Inflammatory macrophage treated with lipopolysaccharide for 4 hours (primary cell): ENCODE results near the gene KRT6A.
"Not testable (repeated sequence)": the region's sequence is repeated elsewhere in the genome, so short reads cannot be mapped to it uniquely, and the experiment has no call there.

Experiments
- DNase-seq: peaks from one replicate; pipeline ENCODE4 v3.0.0-alpha.2; 2020

The KRT6A gene

GRCh38 chr12:52455821-52456220 is 37.2 kb downstream of the KRT6A start:
- DNase-seq = peak; percentile 59

- no peak for DNase-seq
Measured at GRCh38 chr12:52454411-52455201, 38.5 kb downstream of the KRT6A start.

DNA sequence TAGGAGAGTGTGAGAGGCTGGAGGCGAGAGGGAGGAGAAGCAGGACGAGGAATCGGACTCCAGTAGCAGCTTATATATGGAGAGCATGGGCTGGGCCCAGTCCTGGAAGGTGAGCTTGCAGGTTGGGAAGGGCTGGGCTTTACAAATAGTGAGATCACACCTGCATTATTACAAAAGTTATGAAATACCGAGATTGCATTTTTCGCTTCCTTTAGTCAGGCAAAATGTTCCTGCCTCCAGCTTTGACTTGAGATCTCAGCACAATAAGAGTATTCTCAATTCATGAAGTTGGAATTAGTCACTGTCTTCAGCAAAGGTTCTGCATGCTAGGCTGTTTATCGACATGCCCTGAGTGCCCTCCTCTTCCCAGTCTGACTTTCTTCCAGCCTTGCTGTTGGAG is 41.0 kb downstream of the KRT6A start, which contains the start of gene KRT6B:
KRT6B (minus strand) TSS at position 46 of the 400 bp plus-strand sequence. CDS start 68 bp downstream, outside the sequence.
- DNase-seq = no peak

- DNase-seq = peak; percentile 59
Measured at GRCh38 chr12:52448228-52448627, 44.8 kb downstream of the KRT6A start.

DNA sequence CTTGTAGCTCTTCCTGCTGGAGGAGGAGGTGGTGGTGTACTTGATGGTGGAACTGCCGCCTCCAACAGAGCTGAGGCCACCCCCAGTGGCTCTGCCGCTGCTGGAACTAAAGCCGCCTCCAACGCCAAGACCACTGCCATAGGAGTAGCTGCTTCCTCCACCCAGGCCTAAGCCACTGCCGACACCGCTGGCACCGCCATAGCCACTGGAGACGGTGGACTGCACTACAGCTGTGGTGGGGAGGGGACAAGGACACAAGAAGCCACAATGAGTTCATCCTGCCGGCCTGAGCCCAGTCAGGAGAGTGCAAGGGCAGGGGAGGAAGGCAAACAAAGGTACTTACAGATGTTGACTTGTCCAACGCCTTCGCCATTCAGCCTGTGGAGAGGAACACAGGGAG is 45.9 kb downstream of the KRT6A start:
- not testable (repeated sequence) for DNase-seq

DNA sequence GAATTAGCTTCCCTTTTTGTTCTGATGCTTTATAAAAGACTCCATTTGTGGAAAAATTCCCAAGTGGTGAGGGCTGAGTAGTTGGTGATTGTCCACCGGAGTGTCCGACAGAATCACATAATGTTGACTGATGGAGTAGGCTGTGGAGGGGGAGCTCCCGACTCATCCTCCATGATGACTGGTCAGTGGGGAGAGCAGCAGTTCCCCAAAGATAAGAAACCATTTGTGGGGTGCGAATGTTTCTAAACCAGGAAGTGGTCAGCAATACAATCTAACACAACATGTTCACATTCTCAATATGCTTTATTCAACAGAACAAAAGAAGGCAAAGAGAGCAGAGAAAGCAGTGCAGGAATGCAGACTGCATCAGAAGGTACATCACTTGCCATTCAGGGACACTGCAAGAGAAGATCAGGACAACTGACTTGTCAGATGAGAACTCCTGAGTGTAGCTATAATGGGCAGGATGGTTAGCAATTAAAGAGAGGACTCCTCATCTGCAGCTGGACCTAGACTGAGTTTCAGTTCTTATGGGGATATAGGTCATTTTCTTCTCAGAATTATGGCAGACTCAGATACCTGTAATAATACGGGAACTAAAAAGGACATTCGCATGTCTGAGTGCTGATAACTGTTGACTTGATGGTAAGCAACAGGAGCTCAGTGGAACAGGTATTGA is 46.6 kb downstream of the KRT6A start:
- no peak for DNase-seq

GRCh38 chr12:52445876-52446275 is 47.2 kb downstream of the KRT6A start:
- DNase-seq = no peak

- DNase-seq = no peak
Measured at GRCh38 chr12:52444647-52445595, 48.1 kb downstream of the KRT6A start.

DNA sequence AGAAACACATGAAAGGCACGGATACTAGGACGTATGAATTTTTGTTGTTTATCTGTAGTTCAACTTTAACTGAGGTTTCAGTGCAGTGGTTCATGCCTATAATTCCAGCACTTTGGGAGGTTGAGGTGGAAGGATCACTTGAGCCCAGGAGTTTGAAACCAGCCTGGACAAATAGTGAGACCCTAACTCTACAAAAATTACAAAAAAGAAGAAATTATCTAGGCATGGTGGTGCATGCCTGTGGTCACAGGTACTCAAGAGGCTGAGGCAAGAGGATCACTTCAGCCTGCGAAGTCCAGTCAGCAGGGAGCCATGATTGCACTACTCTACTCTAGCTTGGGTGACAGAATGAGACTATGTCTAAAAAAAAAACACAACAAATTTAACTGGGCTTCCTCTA is 49.1 kb downstream of the KRT6A start:
- no peak for DNase-seq

DNA sequence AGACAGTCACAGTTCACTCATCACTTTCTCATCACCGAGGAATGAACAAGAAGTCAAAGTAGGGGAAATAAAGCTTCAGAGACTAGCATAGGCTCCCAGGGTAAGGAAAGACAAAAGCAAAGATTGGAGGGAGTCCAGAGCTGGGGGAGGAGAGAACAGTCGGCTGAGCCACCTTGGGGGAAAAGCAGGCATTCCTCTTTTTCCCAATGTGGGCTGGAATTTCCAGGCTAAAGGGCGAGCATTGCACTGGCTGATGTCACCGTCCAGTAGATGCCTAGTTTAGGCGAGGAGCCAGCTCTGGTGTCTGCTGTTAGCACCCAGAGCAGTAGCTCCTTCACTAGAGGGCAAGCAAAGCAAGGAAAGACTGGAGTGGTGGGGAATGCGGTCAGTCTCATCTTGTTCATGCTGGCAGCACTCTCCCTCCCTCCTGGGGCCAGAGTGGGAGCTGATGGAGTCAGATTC is 50.4 kb downstream of the KRT6A start:
- peak; percentile 10 for DNase-seq

DNA sequence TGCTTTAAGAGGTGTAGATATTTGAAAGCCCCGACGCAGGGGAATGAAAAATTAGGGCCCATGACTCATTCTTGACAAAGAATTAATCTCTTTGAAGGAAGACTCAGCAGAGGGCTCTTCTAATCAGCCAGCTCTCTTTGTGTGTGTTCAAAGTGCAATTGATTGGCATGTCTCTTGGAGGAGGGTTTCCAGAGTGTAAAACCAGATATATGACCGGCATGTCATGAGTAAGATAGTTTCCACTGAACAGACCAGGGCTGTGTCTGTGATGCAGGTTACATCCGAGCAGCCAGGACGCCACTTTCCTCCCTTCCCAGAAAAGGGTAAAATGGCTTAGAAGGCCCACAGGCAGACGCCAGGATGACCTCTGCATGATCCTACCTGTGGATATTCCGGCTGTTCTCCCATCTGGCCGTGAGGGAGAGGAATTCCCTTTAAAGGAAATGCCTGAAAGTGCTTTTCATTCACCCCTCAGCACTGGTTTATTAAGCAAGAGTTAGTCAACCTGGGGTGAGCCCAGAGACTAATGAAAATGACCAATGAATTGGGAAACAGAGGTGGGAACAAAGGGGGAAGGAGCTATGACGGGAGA is 51.6 kb downstream of the KRT6A start:
- DNase-seq = no peak

- peak; percentile 10 for DNase-seq
Measured at GRCh38 chr12:52440821-52441319, 52.2 kb downstream of the KRT6A start.

- no peak for DNase-seq
Measured at GRCh38 chr12:52439845-52440244, 53.2 kb downstream of the KRT6A start.

DNA sequence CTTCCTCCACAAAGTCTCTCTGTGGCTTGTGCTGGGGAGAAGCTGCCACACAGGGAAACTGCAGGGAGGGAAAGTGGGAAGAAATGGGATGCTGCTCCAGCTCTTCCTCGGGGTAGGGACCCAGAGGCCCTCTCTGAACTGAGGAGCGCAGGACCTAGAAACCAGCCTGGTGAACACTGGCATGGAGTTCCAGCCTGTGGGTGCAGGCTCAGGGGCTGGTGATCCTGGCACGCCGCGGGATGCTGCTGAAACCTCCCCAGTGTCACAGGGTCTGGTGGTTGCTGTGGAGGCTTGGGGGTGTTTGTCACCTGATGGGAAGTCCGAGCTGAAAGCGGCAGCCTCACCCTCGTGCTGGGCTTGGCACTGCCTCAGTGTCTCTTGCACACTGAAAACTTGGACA is 53.6 kb downstream of the KRT6A start:
- DNase-seq = no peak

DNA sequence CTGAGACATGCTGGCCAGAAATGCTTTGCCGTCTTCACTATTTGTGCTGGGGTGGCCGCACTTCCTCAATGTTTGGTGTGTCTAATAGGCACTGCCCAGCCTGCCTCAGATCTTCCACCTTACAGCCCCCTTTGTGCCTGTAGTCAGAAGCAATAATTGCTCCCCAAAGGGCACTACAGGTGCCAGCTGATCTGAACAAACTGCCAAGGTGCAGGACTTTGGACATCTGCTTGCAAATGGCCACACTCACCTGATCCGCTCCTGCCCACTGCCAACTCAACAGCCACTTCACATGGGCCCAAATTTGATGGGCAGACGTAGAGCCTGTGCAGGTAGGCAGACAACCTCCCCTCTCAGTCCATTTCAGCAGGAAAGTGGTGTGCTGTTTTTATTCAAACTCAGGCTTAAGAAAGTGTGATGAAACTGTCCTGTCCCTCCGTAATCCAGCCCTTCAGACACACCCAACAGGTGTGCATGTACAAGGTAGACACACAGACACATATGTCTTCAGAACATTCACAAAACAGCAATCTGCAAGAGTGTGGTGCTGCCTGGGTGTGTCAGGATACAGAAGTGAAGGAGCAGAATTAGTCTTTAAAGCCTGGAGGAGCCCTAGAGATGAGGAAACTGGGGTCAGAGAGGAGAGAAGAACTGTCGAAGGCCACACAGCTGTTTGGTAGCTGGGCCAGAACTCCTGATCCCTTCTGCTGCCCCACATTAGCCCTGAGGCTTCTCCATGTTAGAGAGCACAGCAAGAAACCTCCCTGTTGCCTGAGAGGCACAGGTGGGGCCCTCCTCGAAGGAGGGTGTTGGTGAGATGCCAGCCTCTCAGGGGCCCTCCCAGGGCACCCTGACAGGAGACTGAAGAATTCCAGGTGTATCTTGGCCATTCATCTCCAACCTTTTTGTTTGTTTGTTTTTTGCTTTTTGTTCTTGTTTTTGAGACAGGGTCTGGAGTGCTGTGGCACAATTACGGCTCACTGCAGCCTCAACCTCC is 54.5 kb downstream of the KRT6A start:
- no peak for DNase-seq

GRCh38 chr12:52437508-52437907 is 55.5 kb downstream of the KRT6A start:
- no peak for DNase-seq
